GM19351 (cell line): ENCODE measurements around the gene TUBB.

Experiments used
- ATAC-seq: cut with Tn5 transposase; IDR thresholded peaks from one replicate; pipeline ENCODE4 v1.9.1; 2021; ENCODE audit warnings: mild to moderate bottlenecking, moderate library complexity; ENCODE audit not compliant: unreplicated experiment

Gene TUBB

DNA sequence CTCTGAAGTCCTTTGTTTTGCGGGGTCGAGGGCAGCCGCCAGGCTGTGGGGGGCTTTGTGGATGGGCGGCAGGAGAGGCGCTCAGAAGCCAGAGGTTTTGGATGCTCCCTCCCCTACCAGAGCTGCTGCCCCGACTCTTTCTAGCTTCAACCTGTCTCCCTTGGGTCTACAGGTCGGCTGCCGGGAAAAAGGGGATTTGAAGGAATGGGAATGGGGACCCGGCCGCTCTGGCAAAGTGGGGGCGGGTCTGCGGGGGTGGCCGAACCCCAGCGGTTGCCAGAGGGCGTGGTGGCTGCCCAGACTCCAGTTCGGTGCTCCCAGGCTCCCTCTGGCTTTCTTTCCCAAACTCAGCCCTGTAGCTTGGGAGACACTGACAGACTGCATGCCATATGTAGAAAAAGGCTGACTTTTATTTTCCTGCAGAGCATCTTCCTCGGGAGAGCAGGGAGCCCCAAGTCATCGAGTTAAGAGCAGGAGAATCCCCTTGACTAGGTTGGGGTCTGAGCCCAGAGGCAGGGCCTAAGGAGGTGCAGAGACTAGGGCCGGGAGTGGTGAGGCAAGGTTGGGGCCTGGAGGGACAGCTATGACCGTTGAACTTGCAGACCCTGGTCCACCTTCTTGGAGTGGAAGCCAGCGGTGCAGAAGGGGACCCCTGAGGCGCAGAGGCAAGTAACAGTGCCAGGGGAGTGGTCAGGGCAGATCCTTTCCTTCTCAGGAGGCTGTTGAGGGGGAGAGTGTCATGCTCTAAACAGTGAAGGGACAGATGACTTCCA is 32.3 kb upstream of the TUBB start:
- ATAC-seq = no peak

- ATAC-seq = no peak
Observed at GRCh38 chr6:30688569-30688968, 31.6 kb upstream of the TUBB start.

GRCh38 chr6:30689022-30689865 is 30.9 kb upstream of the TUBB start:
- ATAC-seq = no peak

DNA sequence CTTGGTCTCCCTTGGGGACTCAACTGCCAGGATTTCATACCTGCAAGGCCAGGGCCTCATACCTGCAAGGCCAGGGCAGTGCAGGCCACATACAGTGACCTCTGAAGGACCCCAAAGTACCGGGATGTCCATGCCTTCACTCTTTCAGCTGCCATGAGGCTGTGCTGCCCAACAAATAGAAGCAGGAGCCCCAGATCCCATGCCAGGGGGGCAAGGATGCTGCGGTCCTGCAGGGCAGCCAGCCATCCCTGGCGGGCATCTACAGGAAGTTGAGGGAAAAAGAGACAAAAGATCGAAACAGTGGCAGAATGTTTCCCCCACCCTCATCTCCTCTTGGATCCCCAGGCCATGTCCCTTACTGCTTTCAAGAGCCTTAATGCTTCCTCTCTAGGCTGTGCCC is 30.2 kb upstream of the TUBB start:
- no peak for ATAC-seq

DNA sequence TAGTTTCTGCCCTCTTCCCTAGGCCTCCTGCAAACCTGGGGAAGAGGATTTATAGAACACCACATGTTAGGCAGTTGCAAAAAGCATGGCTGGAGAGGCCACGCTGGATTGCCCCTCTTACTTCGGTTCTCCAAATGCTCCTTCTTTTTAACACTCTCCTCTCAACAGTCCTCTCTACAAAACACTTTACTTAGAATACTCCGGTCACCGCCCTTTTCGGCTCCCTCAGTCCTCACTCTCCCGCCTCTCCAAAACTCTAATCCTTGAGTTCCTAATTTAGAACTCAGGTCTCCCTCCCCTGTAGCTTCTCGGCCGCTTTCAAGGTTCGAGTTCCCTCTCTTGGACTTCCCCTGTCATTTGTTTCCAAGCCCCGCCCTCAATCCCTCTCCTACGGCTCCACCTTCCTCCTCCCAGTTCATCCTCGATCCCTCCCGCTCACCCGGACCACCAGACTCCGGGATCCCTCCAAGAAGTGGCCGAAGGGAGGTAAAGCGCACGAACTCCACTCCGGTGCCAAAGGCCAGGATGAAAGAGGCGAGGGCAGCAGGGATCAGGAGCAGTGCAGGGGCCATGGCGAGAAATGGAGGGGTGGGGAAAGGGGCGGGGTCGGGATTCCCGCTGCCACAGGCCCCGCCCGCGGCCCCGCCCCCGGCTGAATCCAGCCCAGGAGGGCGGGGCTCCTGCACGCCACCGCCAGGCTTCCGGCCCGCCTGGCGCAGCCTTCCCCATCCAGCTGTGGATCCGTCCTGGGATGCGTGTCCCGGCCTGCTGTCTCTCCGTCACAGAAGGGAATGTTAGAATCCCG is 29.5 kb upstream of the TUBB start, which contains the start of gene NRM:
TSS of gene NRM (minus strand) at position 582 of the 805 bp plus-strand sequence. CDS start at position 572, 10 bp downstream.
- ATAC-seq = no peak

- ATAC-seq = no peak
Observed at GRCh38 chr6:30691208-30691847, 28.8 kb upstream of the TUBB start.

- no peak for ATAC-seq
Observed at GRCh38 chr6:30696432-30696831, 23.7 kb upstream of the TUBB start.

- ATAC-seq = no peak
Observed at GRCh38 chr6:30700340-30700739, 19.8 kb upstream of the TUBB start.

DNA sequence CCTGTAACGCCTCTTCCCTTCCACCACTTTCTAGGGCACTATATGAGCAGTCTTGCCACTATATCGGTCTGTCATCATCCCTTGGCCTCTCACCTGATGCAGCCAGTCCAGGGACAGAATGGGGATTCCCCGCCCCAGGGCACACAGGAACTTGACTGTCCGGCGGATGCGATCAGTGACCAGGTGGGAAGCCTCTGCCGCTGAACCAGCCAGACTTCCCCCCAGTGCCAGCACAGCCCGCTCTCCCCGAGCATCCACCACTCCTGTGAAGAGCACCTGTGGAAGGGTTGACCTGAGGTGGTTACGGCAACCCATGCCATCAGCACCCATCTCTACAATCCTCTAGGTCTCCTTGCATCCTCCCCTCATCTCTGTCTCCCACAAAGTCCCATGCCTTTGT is 17.1 kb upstream of the TUBB start:
- ATAC-seq = no peak

- ATAC-seq = no peak
Observed at GRCh38 chr6:30703821-30704220, 16.3 kb upstream of the TUBB start.

GRCh38 chr6:30705620-30706019 is 14.5 kb upstream of the TUBB start:
- no peak for ATAC-seq

- no peak for ATAC-seq
Observed at GRCh38 chr6:30707281-30707850, 12.8 kb upstream of the TUBB start.

- no peak for ATAC-seq
Observed at GRCh38 chr6:30709101-30709868, 10.9 kb upstream of the TUBB start.

DNA sequence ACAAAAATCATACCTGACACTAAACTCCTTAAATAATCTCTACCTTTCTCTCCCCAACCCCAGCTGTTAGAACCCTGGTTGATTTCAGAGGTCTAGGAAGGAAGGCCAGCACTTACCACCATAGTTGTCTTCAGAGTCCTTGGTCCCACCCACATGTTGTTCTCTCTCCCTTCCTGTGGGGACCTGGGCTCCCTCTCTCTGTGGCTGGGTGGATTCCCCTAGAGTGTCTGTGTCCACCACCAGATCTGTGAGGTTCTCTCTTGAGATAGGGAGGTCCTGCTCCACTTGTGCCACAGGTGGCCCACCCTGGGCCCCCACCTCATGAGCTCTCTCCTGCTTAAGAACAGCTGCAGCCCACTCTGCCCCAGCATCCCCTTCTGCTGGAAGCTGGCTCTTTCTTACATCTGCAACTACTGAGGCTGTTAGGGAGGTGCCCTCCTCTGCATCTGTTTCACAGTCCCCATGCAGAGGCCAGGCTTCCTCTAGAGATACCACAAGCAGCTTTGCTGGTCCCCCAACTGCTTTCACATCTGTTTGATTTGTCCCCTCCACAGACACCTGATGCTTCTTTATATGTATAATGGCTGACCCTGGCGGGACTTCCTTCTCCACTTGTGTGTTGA is 8.3 kb upstream of the TUBB start:
- ATAC-seq = peak; percentile 72

GRCh38 chr6:30712441-30712945 is 7.7 kb upstream of the TUBB start:
- ATAC-seq = no peak

- no peak for ATAC-seq
Observed at GRCh38 chr6:30714263-30714662, 5.9 kb upstream of the TUBB start.

DNA sequence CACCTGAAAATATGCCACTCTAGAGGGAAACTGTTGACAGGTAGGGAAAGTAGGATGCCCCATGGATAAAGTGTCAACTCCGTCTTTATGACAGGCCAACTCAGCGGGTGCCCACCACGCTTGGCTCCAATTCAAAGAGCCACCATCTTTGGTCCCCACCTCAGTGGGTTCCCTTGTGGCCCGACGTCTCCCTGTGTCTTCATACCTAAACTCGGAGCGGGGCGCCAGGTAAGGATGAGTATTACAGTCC is 3.3 kb upstream of the TUBB start:
- ATAC-seq = no peak

- ATAC-seq = peak; percentile 69
Observed at GRCh38 chr6:30717129-30717844, 2.9 kb upstream of the TUBB start, which contains the start of gene MDC1. MDC1 (minus strand) TSS chr6:30717281; CDS start chr6:30715175, 2,106 bp downstream.
